ENCODE measurements around the gene RAD51D.

DNA sequence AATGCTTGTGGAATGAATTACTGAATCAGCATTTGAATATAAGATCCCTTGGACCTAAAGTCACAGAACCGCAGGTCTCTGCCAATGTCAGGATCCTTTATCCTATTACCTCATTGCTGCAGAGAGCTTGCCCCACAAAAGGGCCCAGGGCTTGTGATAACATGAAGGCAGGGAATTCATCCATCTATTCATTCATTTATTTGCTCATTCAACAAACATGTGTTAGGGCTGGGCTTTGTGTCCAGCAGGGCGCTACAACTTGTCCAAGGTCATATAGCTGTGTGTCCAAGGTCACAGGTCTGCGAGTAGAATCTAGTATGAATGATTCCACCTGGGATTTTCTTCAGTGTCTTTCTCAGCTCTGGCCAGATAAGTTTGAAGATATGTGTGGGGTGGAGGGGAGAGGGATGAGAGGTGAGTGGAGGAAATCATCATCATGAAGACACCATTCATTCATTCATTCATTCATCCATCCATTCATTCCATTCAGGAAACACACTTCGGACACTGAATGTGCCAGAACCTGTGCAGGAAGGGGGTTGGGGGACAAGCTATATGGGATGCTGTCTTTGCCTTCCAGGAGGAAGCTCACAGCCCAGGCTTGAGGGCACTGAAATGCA lies 26.7 kb upstream of the RAD51D start:
- TF ChIP-seq CTCF (IDR thresholded peaks at IDR 0.05) (no peak), POLR2A (IDR thresholded peaks at IDR 0.05) (no peak)

Measured in heart left ventricle (tissue), 13 donors.